DOHH2 (cell line): Measurements from ENCODE around the gene MZB1.

Experiments
- H3F3A ChIP-seq: fragments of 200-600 bp; sonication (generic), shearing (Covaris generic); 2 replicates; pipeline ENCODE4 v1.6.0; 2016; ENCODE audit warnings: antibody characterized with exemption, mild to moderate bottlenecking; ENCODE audit not compliant: control insufficient read depth, insufficient read depth
- H3K27ac ChIP-seq: fragments of 200-600 bp; sonication (generic); 2 replicates; pipeline ENCODE4 v1.5.1; 2014; ENCODE audit warnings: low read depth, mild to moderate bottlenecking, low read length, moderate library complexity
- H3K27me3 ChIP-seq: fragments of 200-600 bp; sonication (generic); 2 replicates; pipeline ENCODE4 v1.6.1; 2014; ENCODE audit warnings: mild to moderate bottlenecking, low read length, mixed read lengths; ENCODE audit not compliant: control insufficient read depth
- H3K36me3 ChIP-seq: fragments of 200-600 bp; sonication (generic); 2 replicates; pipeline ENCODE4 v1.6.1; 2014; ENCODE audit warnings: mild to moderate bottlenecking, low read length, moderate library complexity, mixed read lengths; ENCODE audit not compliant: control insufficient read depth
- H3K4me1 ChIP-seq: fragments of 200-600 bp; sonication (generic); 2 replicates; pipeline ENCODE4 v1.6.1; 2014; ENCODE audit warnings: mild to moderate bottlenecking, low read length, mixed read lengths; ENCODE audit not compliant: control insufficient read depth
- H3K4me2 ChIP-seq: fragments of 200-600 bp; sonication (generic); 2 replicates; pipeline ENCODE4 v1.6.0; 2014; ENCODE audit warnings: mild to moderate bottlenecking, low read length, moderate library complexity
- H3K4me3 ChIP-seq: fragments of 200-600 bp; sonication (generic); 2 replicates; pipeline ENCODE4 v1.5.1; 2014; ENCODE audit warnings: mild to moderate bottlenecking, low read length, mixed read lengths
- H3K79me2 ChIP-seq: fragments of 200-600 bp; sonication (generic); 2 replicates; pipeline ENCODE4 v1.6.1; 2014; ENCODE audit warnings: mild to moderate bottlenecking, low read length, mixed read lengths; ENCODE audit not compliant: control insufficient read depth
- H3K9me2 ChIP-seq: fragments of 200-600 bp; sonication (generic); replicated peaks from 2 replicates; pipeline ENCODE4 v1.6.1; 2014; ENCODE audit warnings: mild to moderate bottlenecking, low read length, mixed read lengths; ENCODE audit not compliant: control insufficient read depth
- H3K9me3 ChIP-seq: fragments of 200-600 bp; sonication (generic); 2 replicates; pipeline ENCODE4 v1.6.1; 2014; ENCODE audit warnings: antibody characterized with exemption, low read length, mixed read lengths; ENCODE audit not compliant: control insufficient read depth, insufficient read depth
- H4K20me1 ChIP-seq: fragments of 200-600 bp; sonication (generic); 2 replicates; pipeline ENCODE4 v1.6.0; 2014; ENCODE audit warnings: low read depth, mild to moderate bottlenecking, antibody characterized with exemption, low read length, moderate library complexity; ENCODE audit not compliant: control insufficient read depth, insufficient read depth
- CTCF ChIP-seq: fragments of 200-600 bp; sonication (generic); IDR thresholded peaks from one replicate; pipeline ENCODE4 v1.5.1; 2014; ENCODE audit warnings: antibody characterized with exemption, mild to moderate bottlenecking, low read depth, low read length; ENCODE audit not compliant: poor library complexity, severe bottlenecking
- EZH2phosphoT487 ChIP-seq: fragments of 200-600 bp; sonication (generic); IDR thresholded peaks from 2 replicates; pipeline ENCODE4 v1.6.1; 2017; ENCODE audit warnings: borderline replicate concordance, mild to moderate bottlenecking, antibody characterized with exemption, low read length, moderate library complexity, mixed read lengths

Gene MZB1

GRCh38 chr5:139392324-139392677 lies 2.6 kb upstream of the MZB1 start:
- Histone ChIP-seq H3K9me2 (no peaks in the 10 kb centered on the region), H3K4me2 (peak overlapping the region; percentile 99), H3K36me3 (peaks cover 81% of the 10 kb centered on the region), H3K4me3 (peak overlapping the region; percentile 99), H3K4me1 (peaks cover 74% of the 10 kb centered on the region), H3K27ac (peak overlapping the region; percentile 99), H3K27me3 (no peaks in the 10 kb centered on the region), H3K79me2 (peaks cover 86% of the 10 kb centered on the region), H3F3A (peaks cover 28% of the 10 kb centered on the region), H4K20me1 (no peaks in the 10 kb centered on the region), H3K9me3 (no peaks in the 10 kb centered on the region)
- TF ChIP-seq CTCF (no peak), EZH2phosphoT487 (no peak)

- Histone ChIP-seq H3F3A (peaks cover 31% of the 10 kb centered on the region), H3K9me3 (no peaks in the 10 kb centered on the region), H3K36me3 (peaks cover 84% of the 10 kb centered on the region), H3K4me2 (peak overlapping the region; percentile 99), H3K4me3 (peak overlapping the region; percentile 99), H3K27me3 (no peaks in the 10 kb centered on the region), H3K9me2 (no peaks in the 10 kb centered on the region), H3K4me1 (peaks cover 74% of the 10 kb centered on the region), H3K27ac (peak overlapping the region; percentile 99), H3K79me2 (peaks cover 91% of the 10 kb centered on the region), H4K20me1 (no peaks in the 10 kb centered on the region; the same call in 1 of the 2 replicates)
- TF ChIP-seq EZH2phosphoT487 (no peak), CTCF (no peak)
Observed at GRCh38 chr5:139391570-139392323, 2.0 kb upstream of the MZB1 start.

- peaks cover 84% of the 10 kb centered on the region for H3K36me3 ChIP-seq
- peaks cover 95% of the 10 kb centered on the region for H3K79me2 ChIP-seq
- H3K4me1 ChIP-seq = peaks cover 74% of the 10 kb centered on the region
- peak overlapping the region; percentile 99 for H3K4me2 ChIP-seq
- peak overlapping the region; percentile 99 for H3K4me3 ChIP-seq
- peaks cover 40% of the 10 kb centered on the region for H3F3A ChIP-seq
- no peaks in the 10 kb centered on the region for H3K9me3 ChIP-seq
- H3K9me2 ChIP-seq = no peaks in the 10 kb centered on the region
- no peaks in the 10 kb centered on the region; the same call in 1 of the 2 replicates for H4K20me1 ChIP-seq
- TF ChIP-seq EZH2phosphoT487 (no peak), CTCF (no peak)
- H3K27me3 ChIP-seq = no peaks in the 10 kb centered on the region
- H3K27ac ChIP-seq = peak overlapping the region; percentile 99
Observed at GRCh38 chr5:139390639-139391569, 1.2 kb upstream of the MZB1 start.
